ENCODE results near the gene CSTA. TPM values are rescaled to one million over a fixed set of nuclear protein-coding genes. Genes with fewer than 3 reads are reported as not detected.

The CSTA gene
- total RNA-seq, 1 donor from 2014 or later, result not detected

- DNase-seq (ENCODE audit: low read depth), result no peak
- TF ChIP-seq, protein P1, sequence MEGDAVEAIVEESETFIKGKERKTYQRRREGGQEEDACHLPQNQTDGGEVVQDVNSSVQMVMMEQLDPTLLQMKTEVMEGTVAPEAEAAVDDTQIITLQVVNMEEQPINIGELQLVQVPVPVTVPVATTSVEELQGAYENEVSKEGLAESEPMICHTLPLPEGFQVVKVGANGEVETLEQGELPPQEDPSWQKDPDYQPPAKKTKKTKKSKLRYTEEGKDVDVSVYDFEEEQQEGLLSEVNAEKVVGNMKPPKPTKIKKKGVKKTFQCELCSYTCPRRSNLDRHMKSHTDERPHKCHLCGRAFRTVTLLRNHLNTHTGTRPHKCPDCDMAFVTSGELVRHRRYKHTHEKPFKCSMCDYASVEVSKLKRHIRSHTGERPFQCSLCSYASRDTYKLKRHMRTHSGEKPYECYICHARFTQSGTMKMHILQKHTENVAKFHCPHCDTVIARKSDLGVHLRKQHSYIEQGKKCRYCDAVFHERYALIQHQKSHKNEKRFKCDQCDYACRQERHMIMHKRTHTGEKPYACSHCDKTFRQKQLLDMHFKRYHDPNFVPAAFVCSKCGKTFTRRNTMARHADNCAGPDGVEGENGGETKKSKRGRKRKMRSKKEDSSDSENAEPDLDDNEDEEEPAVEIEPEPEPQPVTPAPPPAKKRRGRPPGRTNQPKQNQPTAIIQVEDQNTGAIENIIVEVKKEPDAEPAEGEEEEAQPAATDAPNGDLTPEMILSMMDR (IDR thresholded peaks at IDR 0.05; ENCODE audit: insufficient read depth, low read length, poor library complexity, severe bottlenecking), result no peak
- Histone ChIP-seq H3K36me3 (ENCODE audit: control insufficient read depth, insufficient read depth, low read length) (no peaks in the 10 kb centered on the region), H3K27me3 (ENCODE audit: control insufficient read depth, insufficient read depth, low read length) (no peaks in the 10 kb centered on the region), H3K4me3 (ENCODE audit: low read depth, low read length) (no peak overlapping the region)
Measured at GRCh38 chr3:122312826-122313225, 12.2 kb upstream of the CSTA start.

DNA sequence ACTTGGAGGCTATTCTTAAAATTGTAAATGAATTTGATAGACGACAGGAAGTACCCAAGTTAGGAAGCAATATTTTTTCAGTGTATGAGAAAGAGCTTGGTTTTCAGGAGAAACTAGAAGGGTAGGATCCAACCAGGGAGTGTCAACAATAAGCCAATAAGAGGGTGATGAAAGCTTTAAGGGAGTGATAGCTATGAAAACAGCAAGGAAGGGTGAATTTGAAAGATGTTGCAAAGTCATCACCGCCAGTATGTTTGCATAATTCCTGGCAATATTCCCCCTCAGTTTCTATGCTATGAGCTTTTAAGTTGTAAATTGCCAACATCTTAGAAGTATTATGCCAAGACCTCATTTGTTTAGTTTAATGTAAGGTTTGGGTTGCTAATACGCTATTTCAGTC is 11.8 kb upstream of the CSTA start:
- Histone ChIP-seq H3K27me3 (ENCODE audit: control insufficient read depth, insufficient read depth, low read length) (no peaks in the 10 kb centered on the region), H3K36me3 (ENCODE audit: control insufficient read depth, insufficient read depth, low read length) (no peaks in the 10 kb centered on the region)
- no peak for DNase-seq (ENCODE audit: low read depth)

DNA sequence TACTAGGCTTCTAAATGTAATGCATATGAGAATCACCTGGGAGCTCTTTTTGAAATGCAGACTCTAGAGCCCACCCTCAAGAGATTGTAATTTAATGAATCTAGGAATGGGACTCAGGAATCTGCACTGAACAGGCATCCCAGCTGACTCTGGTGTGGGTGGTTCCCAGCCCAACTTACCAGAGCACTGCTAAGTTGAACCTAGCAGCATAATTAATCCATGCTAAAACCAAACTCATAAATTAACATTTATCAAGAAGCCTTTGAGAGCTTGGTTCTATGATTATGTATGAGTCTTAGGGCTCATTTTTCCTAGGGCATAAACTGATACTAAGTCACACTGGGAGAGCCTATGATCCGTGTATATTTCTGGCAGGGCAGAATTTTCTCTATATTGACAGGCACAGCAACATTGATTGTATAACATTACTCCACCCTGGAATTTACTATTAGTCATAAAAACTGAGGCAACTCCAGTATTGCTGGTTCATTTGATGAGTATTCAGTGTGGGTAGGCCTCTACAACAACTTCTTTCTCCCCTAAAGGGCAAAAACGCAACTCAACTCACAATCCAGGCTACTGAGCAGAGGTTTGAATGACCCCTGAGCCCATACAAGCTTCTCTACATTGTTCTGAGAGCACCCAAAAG is 10.7 kb upstream of the CSTA start:
- Histone ChIP-seq H3K36me3 (ENCODE audit: control insufficient read depth, insufficient read depth, low read length) (no peaks in the 10 kb centered on the region), H3K4me3 (ENCODE audit: low read depth, low read length) (no peak overlapping the region), H3K27me3 (ENCODE audit: control insufficient read depth, insufficient read depth, low read length) (no peaks in the 10 kb centered on the region)
- TF ChIP-seq, protein P1 (IDR thresholded peaks at IDR 0.05; ENCODE audit: insufficient read depth, low read length, poor library complexity, severe bottlenecking), result no peak
- DNase-seq (ENCODE audit: low read depth), result no peak

More for the DNA sequence above, 11.8 kb upstream of the CSTA start:
- TF ChIP-seq, protein P1 (IDR thresholded peaks at IDR 0.05; ENCODE audit: insufficient read depth, low read length, poor library complexity, severe bottlenecking), result no peak
- H3K4me3 ChIP-seq (ENCODE audit: low read depth, low read length), result no peak overlapping the region

DNA sequence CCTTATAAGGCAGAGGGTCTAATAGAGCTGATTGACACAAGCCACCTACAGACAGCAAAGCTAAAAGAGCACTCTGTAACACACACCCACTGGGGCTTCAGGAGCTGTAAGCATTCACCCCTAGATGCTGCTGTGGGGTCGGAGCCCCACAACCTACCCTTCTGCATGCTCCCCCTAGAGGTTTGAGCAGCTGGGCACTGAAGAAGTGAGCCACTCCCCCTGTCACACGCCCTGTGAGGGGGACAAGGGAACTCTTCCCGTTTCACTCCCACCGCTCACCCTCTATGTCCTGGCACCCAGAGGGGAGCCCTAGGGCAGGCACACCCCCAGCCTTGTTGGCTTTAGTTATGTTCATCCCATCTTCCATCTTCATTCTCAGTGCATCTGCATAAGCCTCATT is 9.4 kb upstream of the CSTA start:
- Histone ChIP-seq H3K27me3 (ENCODE audit: control insufficient read depth, insufficient read depth, low read length) (no peaks in the 10 kb centered on the region), H3K36me3 (ENCODE audit: control insufficient read depth, insufficient read depth, low read length) (no peaks in the 10 kb centered on the region), H3K4me3 (ENCODE audit: low read depth, low read length) (no peak overlapping the region)
- DNase-seq (ENCODE audit: low read depth), result no peak
- TF ChIP-seq, protein P1 (IDR thresholded peaks at IDR 0.05; ENCODE audit: insufficient read depth, low read length, poor library complexity, severe bottlenecking), result no peak

DNA sequence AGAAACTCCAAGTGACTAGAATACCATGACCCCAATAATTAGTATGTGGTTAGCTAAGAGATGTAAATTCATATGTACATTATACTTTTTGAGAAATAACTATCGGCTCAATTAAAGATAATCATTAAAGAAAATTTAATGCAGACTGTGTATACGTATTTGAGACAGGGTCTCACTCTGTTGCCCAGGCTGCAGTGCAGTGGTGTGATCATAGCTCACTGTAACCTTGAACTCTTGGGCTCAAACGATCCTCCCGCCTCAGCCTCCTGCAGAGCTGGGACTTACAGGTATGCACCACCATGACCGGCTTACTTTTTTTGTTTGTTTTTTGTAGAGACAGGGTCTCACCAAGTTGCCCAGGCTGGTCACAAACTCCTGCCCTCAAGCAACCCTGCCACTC is 8.7 kb upstream of the CSTA start:
- DNase-seq (ENCODE audit: low read depth), result no peak
- Histone ChIP-seq H3K27me3 (ENCODE audit: control insufficient read depth, insufficient read depth, low read length) (no peaks in the 10 kb centered on the region), H3K36me3 (ENCODE audit: control insufficient read depth, insufficient read depth, low read length) (no peaks in the 10 kb centered on the region), H3K4me3 (ENCODE audit: low read depth, low read length) (no peak overlapping the region)
- TF ChIP-seq, protein P1 (IDR thresholded peaks at IDR 0.05; ENCODE audit: insufficient read depth, low read length, poor library complexity, severe bottlenecking), result no peak

- Histone ChIP-seq H3K27me3 (ENCODE audit: control insufficient read depth, insufficient read depth, low read length) (no peaks in the 10 kb centered on the region), H3K36me3 (ENCODE audit: control insufficient read depth, insufficient read depth, low read length) (no peaks in the 10 kb centered on the region), H3K4me3 (ENCODE audit: low read depth, low read length) (no peak overlapping the region)
- DNase-seq (ENCODE audit: low read depth), result no peak
- TF ChIP-seq, protein P1 (IDR thresholded peaks at IDR 0.05; ENCODE audit: insufficient read depth, low read length, poor library complexity, severe bottlenecking), result no peak
Measured at GRCh38 chr3:122318620-122319019, 6.4 kb upstream of the CSTA start.
